K562 (cell line): Measurements from ENCODE around the gene GALNT7. TPM values are rescaled to one million over a fixed set of nuclear protein-coding genes. Genes with fewer than 3 reads are reported as not detected.

Source experiments
- EGR1 ChIP-seq: fragments of 450-650 bp; conservative IDR thresholded peaks from 2 replicates; pipeline ENCODE4 v1.6.1; 2017; ENCODE audit warnings: mild to moderate bottlenecking
- FOXK2 ChIP-seq, 2 experiments: fragments of 450-650 bp; IDR thresholded peaks in 1 of 2; conservative IDR thresholded peaks in 1 of 2; 2 replicates each; pipeline ENCODE4 v1.6.1; 2016; ENCODE audit warnings: low read depth in 2 of 2, mild to moderate bottlenecking in 1 of 2
- HMGN3 ChIP-seq: IDR thresholded peaks from 2 replicates; pipeline ENCODE4 v1.6.1; 2011; ENCODE audit warnings: borderline replicate concordance, low read depth, mild to moderate bottlenecking, mixed read lengths, low read length; ENCODE audit not compliant: insufficient read length; ENCODE audit errors: extremely low read depth
- JUNB ChIP-seq: fragments of 450-650 bp; formaldehyde crosslinking; conservative IDR thresholded peaks from 2 replicates; pipeline ENCODE4 v1.4.0; 2020; ENCODE audit warnings: mild to moderate bottlenecking
- NCOA4 ChIP-seq: fragments of 450-650 bp; IDR thresholded peaks from 2 replicates; pipeline ENCODE4 v1.6.1; 2018; ENCODE audit warnings: mild to moderate bottlenecking; ENCODE audit not compliant: partially characterized antibody
- NFIX ChIP-seq: fragments of 250-450 bp; sonication (Bioruptor Pico); IDR thresholded peaks from 2 replicates; pipeline ENCODE4 v1.4.0; 2020; ENCODE audit warnings: low read depth, mild to moderate bottlenecking, moderate library complexity
- PTTG1 ChIP-seq: fragments of 450-650 bp; IDR thresholded peaks from 2 replicates; pipeline ENCODE4 v1.6.1; 2016; ENCODE audit warnings: low read depth, mild to moderate bottlenecking, missing genetic modification characterization, missing compliant biosample characterization
- PYGO2 ChIP-seq: fragments of 450-650 bp; IDR thresholded peaks from 2 replicates; pipeline ENCODE4 v1.6.1; 2016; ENCODE audit warnings: mild to moderate bottlenecking, missing genetic modification characterization, moderate library complexity, missing compliant biosample characterization
- XRCC3 ChIP-seq: fragments of 450-650 bp; IDR thresholded peaks from 2 replicates; pipeline ENCODE4 v1.6.1; 2017; ENCODE audit warnings: mild to moderate bottlenecking, moderate library complexity
- ZNF668 ChIP-seq: fragments of 250-450 bp; sonication (Bioruptor Pico); IDR thresholded peaks from 2 replicates; pipeline ENCODE4 v1.8.0; 2022; ENCODE audit warnings: mild to moderate bottlenecking, inconsistent platforms
- polyA plus RNA-seq, 8 experiments: library from polyadenylated mRNA; depleted of rRNA in 4 of 8; stranded (reverse) in 5 of 8; unstranded in 3 of 8; fragments of >200 nt; fragmentation: Nextera tagmentation in 2 of 8; fragmentation: Illumina TruSeq in 1 of 8; extraction: Ambion mirVana in 2 of 8; extraction: Trizol in 1 of 8; gene quantifications; 2 replicates each; pipeline versions ENCODE4 v1.2.1 to v1.2.3, GENCODE V29; 2011 to 2014; ENCODE audit warnings: inconsistent platforms in 1 of 8, missing spikeins in 1 of 8
- total RNA-seq, 7 experiments: library from RNA; depleted of rRNA in 6 of 7; stranded (reverse); fragments of >200 nt in 6 of 7; fragmentation: Illumina TruSeq in 2 of 7; extraction: Trizol in 2 of 7; gene quantifications; 2 replicates each; pipeline versions ENCODE4 v1.2.1 to v1.2.3, GENCODE V29; 2011 to 2021; ENCODE audit warnings: low replicate concordance in 1 of 7
- TF ChIP-seq, protein P1 (sequence below), 2 experiments: fragments of 450-650 bp; IDR thresholded peaks; 2 replicates each; pipeline ENCODE4 v1.6.1; 2016; ENCODE audit warnings: mild to moderate bottlenecking in 2 of 2, borderline replicate concordance in 1 of 2, low read depth in 1 of 2, moderate library complexity in 1 of 2
- TF ChIP-seq, protein P2 (sequence below): fragments of 450-650 bp; IDR thresholded peaks from 2 replicates; pipeline ENCODE4 v1.6.1; 2016
- TF ChIP-seq, protein P3 (sequence below): sonication (generic); formaldehyde crosslinking; IDR thresholded peaks from 2 replicates; pipeline ENCODE4 v1.8.1; 2023; ENCODE audit warnings: mild to moderate bottlenecking, missing genetic modification reagents
- TF ChIP-seq, protein P4 (sequence below): fragments of 250-450 bp; sonication (Bioruptor Pico); IDR thresholded peaks from 2 replicates; pipeline ENCODE4 v1.4.0; 2020; ENCODE audit warnings: mild to moderate bottlenecking, moderate library complexity

Gene GALNT7
- total and polyA plus RNA-seq, 9 of the 15 experiments (the other 6 are each of a cell fraction or from before 2014, with no cell fraction given) = 16.7 to 38.7 (median 31.1) TPM

DNA sequence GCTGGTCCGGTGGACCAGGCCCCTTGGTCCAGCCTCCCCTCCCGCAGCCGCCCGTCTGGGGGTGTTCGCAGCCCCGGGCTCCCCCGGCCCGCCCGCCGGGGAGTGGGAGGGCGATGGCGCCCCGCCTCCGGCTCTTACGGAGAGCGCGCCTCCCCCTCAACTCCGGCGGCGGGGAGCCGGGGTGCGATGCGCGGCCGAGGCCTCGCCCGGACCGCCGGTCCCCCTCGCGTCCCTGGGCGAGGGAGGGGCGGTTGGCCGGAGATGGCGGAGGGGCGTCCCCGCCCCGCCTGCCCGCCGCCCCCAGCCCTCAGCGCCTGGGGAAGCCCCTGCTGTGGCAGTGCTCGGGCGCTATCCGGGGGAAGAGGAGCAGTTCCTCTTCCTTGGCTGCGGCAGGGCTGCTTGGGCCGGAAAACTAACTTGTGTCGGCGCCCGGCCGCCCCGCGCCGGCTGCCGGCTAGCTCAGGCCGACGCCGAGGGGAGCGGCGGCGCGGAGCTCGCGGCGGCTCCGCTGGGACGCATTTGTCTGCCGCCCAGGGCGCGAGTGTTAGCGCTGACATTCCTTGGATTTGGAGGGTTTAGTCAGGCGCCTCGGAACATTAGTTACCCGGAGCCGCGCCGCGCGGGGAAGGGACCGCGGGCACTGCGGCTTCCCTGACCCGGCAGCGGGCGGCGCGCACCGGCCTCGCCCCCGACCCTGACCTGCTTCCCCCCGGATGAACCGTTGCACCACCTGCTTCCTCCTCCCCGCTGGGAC, 994 bp downstream of the GALNT7 start (continued):
- TF ChIP-seq, protein P1, sequence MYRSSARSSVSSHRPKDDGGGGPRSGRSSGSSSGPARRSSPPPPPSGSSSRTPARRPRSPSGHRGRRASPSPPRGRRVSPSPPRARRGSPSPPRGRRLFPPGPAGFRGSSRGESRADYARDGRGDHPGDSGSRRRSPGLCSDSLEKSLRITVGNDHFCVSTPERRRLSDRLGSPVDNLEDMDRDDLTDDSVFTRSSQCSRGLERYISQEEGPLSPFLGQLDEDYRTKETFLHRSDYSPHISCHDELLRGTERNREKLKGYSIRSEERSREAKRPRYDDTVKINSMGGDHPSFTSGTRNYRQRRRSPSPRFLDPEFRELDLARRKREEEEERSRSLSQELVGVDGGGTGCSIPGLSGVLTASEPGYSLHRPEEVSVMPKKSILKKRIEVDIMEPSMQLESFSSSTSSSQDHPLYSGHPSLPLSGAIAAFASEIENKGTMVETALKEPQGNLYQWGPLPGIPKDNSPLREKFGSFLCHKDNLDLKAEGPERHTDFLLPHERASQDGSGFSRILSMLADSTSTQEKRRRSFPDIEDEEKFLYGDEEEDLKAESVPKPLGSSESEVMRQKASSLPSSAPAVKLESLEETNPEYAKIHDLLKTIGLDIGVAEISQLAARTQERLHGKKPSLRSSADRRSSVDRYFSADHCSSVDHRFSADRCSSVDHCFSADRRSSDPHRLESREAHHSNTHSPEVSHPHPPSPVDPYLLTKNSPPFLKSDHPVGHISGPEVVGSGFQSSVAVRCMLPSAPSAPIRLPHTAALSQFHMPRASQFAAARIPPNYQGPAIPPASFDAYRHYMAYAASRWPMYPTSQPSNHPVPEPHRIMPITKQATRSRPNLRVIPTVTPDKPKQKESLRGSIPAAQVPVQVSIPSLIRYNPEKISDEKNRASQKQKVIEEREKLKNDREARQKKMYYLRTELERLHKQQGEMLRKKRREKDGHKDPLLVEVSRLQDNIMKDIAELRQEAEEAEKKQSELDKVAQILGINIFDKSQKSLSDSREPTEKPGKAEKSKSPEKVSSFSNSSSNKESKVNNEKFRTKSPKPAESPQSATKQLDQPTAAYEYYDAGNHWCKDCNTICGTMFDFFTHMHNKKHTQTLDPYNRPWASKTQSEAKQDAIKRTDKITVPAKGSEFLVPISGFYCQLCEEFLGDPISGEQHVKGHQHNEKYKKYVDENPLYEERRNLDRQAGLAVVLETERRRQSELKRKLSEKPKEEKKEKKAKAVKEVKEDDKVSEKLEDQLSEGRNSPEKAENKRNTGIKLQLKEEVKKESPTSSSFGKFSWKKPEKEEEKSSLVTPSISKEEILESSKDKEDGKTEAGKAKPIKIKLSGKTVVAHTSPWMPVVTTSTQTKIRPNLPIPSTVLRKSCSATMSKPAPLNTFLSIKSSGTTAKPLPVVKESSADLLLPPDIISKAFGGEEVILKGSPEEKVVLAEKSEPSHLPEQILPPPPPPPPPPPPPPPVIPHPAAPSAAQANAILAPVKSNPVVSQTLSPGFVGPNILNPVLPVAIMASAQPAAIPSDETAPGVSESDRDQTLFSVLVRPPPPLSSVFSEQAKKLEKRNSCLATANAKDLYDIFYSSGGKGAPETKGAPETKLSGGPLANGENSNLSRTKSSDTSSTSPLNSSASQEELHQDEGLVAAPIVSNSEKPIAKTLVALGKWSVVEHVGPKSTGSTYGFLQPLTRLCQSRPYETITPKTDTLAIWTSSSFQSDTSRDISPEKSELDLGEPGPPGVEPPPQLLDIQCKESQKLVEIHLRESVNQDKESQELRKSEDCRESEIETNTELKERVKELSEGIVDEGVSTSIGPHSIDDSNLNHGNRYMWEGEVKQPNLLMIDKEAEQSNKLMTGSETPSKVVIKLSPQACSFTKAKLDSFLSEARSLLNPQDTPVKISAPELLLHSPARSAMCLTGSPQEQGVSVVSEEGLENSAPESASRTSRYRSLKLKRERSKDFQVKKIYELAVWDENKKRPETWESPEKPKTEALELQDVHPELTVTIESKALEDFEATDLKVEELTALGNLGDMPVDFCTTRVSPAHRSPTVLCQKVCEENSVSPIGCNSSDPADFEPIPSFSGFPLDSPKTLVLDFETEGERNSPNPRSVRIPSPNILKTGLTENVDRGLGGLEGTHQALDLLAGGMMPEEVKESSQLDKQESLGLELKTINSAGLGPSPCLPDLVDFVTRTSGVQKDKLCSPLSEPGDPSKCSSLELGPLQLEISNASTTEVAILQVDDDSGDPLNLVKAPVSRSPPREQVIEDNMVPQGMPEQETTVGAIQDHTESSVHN (IDR thresholded peaks at IDR 0.05; ENCODE audit: borderline replicate concordance in 1 of 2, low read depth in 1 of 2) = no peak
- TF ChIP-seq, protein P2, sequence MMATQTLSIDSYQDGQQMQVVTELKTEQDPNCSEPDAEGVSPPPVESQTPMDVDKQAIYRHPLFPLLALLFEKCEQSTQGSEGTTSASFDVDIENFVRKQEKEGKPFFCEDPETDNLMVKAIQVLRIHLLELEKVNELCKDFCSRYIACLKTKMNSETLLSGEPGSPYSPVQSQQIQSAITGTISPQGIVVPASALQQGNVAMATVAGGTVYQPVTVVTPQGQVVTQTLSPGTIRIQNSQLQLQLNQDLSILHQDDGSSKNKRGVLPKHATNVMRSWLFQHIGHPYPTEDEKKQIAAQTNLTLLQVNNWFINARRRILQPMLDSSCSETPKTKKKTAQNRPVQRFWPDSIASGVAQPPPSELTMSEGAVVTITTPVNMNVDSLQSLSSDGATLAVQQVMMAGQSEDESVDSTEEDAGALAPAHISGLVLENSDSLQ = no peak
- no peak for TF ChIP-seq XRCC3
- TF ChIP-seq FOXK2 (conservative IDR thresholded peaks at IDR 0.05 in 1 of 2, IDR thresholded peaks at IDR 0.05 in 1 of 2; ENCODE audit: low read depth in 2 of 2) = no peak
- no peak for TF ChIP-seq ZNF668 (CRISPR knock-in tag)
- peak; percentile 62 for TF ChIP-seq HMGN3
- TF ChIP-seq NFIX (CRISPR knock-in tag) = no peak
- TF ChIP-seq JUNB (CRISPR knock-in tag) = no peak
- no peak for TF ChIP-seq PYGO2 (tag)
- peak; percentile 64 for TF ChIP-seq EGR1
- TF ChIP-seq PTTG1 (tag) = no peak
- TF ChIP-seq, protein P3, sequence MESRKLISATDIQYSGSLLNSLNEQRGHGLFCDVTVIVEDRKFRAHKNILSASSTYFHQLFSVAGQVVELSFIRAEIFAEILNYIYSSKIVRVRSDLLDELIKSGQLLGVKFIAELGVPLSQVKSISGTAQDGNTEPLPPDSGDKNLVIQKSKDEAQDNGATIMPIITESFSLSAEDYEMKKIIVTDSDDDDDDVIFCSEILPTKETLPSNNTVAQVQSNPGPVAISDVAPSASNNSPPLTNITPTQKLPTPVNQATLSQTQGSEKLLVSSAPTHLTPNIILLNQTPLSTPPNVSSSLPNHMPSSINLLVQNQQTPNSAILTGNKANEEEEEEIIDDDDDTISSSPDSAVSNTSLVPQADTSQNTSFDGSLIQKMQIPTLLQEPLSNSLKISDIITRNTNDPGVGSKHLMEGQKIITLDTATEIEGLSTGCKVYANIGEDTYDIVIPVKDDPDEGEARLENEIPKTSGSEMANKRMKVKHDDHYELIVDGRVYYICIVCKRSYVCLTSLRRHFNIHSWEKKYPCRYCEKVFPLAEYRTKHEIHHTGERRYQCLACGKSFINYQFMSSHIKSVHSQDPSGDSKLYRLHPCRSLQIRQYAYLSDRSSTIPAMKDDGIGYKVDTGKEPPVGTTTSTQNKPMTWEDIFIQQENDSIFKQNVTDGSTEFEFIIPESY (CRISPR knock-in tag) = no peak; the same call in 1 of the 2 replicates
- TF ChIP-seq NCOA4 = no peak
- TF ChIP-seq, protein P4, sequence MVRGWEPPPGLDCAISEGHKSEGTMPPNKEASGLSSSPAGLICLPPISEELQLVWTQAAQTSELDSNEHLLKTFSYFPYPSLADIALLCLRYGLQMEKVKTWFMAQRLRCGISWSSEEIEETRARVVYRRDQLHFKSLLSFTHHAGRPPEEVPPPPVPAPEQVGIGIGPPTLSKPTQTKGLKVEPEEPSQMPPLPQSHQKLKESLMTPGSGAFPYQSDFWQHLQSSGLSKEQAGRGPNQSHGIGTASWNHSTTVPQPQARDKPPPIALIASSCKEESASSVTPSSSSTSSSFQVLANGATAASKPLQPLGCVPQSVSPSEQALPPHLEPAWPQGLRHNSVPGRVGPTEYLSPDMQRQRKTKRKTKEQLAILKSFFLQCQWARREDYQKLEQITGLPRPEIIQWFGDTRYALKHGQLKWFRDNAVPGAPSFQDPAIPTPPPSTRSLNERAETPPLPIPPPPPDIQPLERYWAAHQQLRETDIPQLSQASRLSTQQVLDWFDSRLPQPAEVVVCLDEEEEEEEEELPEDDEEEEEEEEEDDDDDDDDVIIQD (CRISPR knock-in tag) = no peak
